Spleen (tissue), 11 donors: ENCODE measurements around the gene PROCA1. TPM values are rescaled to one million over a fixed set of nuclear protein-coding genes. Genes with fewer than 3 reads are reported as not detected.
"Not testable (repeated sequence)": the region's sequence is repeated elsewhere in the genome, so short reads cannot be mapped to it uniquely, and the experiment has no call there.

Experiments
- DNase-seq: peaks from one replicate; pipeline ENCODE4 v3.0.0-alpha.2; 2020
- H3K27ac ChIP-seq, 8 donors: fragments of 200-600 bp; sonication (generic) in 7 of 8; 1 replicate in 4 of 8; 2 replicates in 4 of 8; pipeline versions ENCODE4 v1.5.0 to v1.8.0; 2016 to 2021; ENCODE audit warnings: inconsistent platforms in 4 of 8, mild to moderate bottlenecking in 4 of 8, moderate library complexity in 1 of 8
- H3K27me3 ChIP-seq, 7 donors: fragments of 200-600 bp; sonication (generic) in 6 of 7; replicated peaks in 1 of 7; 1 replicate in 4 of 7; 2 replicates in 3 of 7; pipeline versions ENCODE4 v1.5.0 to v1.8.0; 2016 to 2021; ENCODE audit warnings: inconsistent platforms in 3 of 7, mild to moderate bottlenecking in 1 of 7
- H3K36me3 ChIP-seq, 6 donors: fragments of 200-600 bp; sonication (generic) in 5 of 6; 1 replicate in 4 of 6; 2 replicates in 2 of 6; pipeline versions ENCODE4 v1.5.0 to v1.8.0; 2016 to 2021; ENCODE audit warnings: inconsistent platforms in 2 of 6
- H3K4me1 ChIP-seq, 6 donors: fragments of 200-600 bp; sonication (generic) in 5 of 6; 1 replicate in 3 of 6; 2 replicates in 3 of 6; pipeline versions ENCODE4 v1.5.0 to v1.8.0; 2016 to 2021; ENCODE audit warnings: inconsistent platforms in 3 of 6
- H3K4me3 ChIP-seq, 8 donors: fragments of 200-600 bp; sonication (generic) in 7 of 8; 1 replicate in 4 of 8; 2 replicates in 4 of 8; pipeline versions ENCODE4 v1.5.0 to v1.8.0; 2016 to 2021; ENCODE audit warnings: inconsistent platforms in 4 of 8, mild to moderate bottlenecking in 4 of 8, moderate library complexity in 2 of 8
- H3K9me3 ChIP-seq, 8 donors: fragments of 200-600 bp; sonication (generic) in 7 of 8; 1 replicate in 4 of 8; 2 replicates in 4 of 8; pipeline versions ENCODE4 v1.5.0 to v1.8.0; 2016 to 2021; ENCODE audit warnings: inconsistent platforms in 4 of 8
- POLR2A ChIP-seq, 3 donors: fragments of 450-650 bp; IDR thresholded peaks; one replicate each; pipeline ENCODE4 v1.5.1; 2017; ENCODE audit warnings: antibody characterized with exemption in 3 of 3, mild to moderate bottlenecking in 1 of 3
- POLR2AphosphoS5 ChIP-seq, 3 donors: sonication (generic); formaldehyde crosslinking; IDR thresholded peaks; one replicate each; pipeline ENCODE4 v1.5.1; 2017; ENCODE audit warnings: antibody characterized with exemption in 3 of 3
- WGBS, 5 donors: extraction: QIAGEN DNeasy Blood & Tissue Kit in 3 of 5; methylation state at CpG; one replicate each; pipeline versions ENCODE4 v1.1.5 to v1.1.7; 2013 to 2018; 5-methylcytosine and 5-hydroxymethylcytosine counted together
- intact Hi-C: fragments of 100-400 bp; cut with DNase I; formaldehyde crosslinking; loops from one replicate; pipeline ENCODE4 v1.15.0; 2023; ENCODE audit warnings: low total_unique reads
- polyA plus RNA-seq, 3 donors: library from polyadenylated mRNA; stranded (reverse); fragments of 200-250 nt; gene quantifications; one replicate each; pipeline ENCODE4 v1.2.1, GENCODE V29; 2013
- total RNA-seq, 7 donors: library from RNA; depleted of rRNA in 3 of 7; stranded (reverse); fragments of >200 nt in 3 of 7; fragmentation: NEBNext Ultra II Directional in 4 of 7; extraction: Animal tissue kit (Norgen Biotek cat#: 25700) in 4 of 7; gene quantifications; one replicate each; pipeline versions ENCODE4 v1.1.0 to v1.2.1, GENCODE V29; 2016 to 2021
- TF ChIP-seq, protein P1 (sequence below), 11 experiments: fragments of 200-600 bp in 7 of 11; fragments of 450-650 bp in 4 of 11; sonication (generic) in 4 of 11; IDR thresholded peaks in 8 of 11; conservative IDR thresholded peaks in 3 of 11; 1 replicate in 7 of 11; 2 replicates in 4 of 11; pipeline versions ENCODE4 v1.4.0 to v1.8.0; 2016 to 2021; ENCODE audit warnings: antibody characterized with exemption in 11 of 11, inconsistent platforms in 4 of 11, mild to moderate bottlenecking in 1 of 11
- donor health status: healthy with polysubstance abuse.
- donor health status: DM: no; HTN: no; CAD: no; lungs with moderate emphysema.
- donor health status: DM: no; HTN: no; CAD: no.
- donor health status: Bipolar disorder and iron deficiency.
- donor health status: healthy.
- donor health status: DM: no; HTN: no; CAD: no.
- donor health status: DM: yes; HTN: yes; CAD: no.

Gene PROCA1
- total and polyA plus RNA-seq, 10 donors: 4.3 to 14.5 (median 7.1) TPM

DNA sequence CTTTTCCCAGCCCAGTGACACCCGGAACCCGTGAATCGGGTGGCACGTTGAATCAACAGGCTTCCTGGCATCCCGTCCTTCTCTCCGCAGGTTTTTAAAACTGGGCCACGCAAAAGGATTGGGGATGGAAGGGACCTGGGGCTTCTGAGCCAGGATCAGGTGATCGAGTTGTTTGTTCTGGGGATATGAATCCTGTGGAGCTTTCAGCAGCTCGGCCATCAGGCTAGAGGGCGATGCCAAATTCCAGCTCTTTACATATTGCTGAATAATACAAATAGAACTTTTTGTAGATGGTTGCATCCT is 49.2 kb downstream of the PROCA1 start:
- peaks cover 0 to 62% (median 24%) of the 10 kb centered on the region in 6 donors for H3K36me3 ChIP-seq
- H3K4me1 ChIP-seq: peaks cover 35 to 79% (median 58%) of the 10 kb centered on the region in 6 donors
- H3K4me3 ChIP-seq: peak overlapping the region; percentile 51 to 86 (median 68)
- intact Hi-C loops: no loop called here
- H3K9me3 ChIP-seq: peaks cover 0 to 3% (median 0%) of the 10 kb centered on the region in 8 donors
- 0 to 1% (median 0%) methylated on average over 4 to 10 of the region's 10 CpGs for WGBS, 5 donors
- H3K27ac ChIP-seq: peak overlapping the region; percentile 94 to 99 (median 98)
- H3K27me3 ChIP-seq: no peaks in the 10 kb centered on the region
- no peak for DNase-seq
- no peak for TF ChIP-seq POLR2AphosphoS5 (IDR thresholded peaks at IDR 0.05)
- TF ChIP-seq POLR2A (IDR thresholded peaks at IDR 0.05): no peak

DNA sequence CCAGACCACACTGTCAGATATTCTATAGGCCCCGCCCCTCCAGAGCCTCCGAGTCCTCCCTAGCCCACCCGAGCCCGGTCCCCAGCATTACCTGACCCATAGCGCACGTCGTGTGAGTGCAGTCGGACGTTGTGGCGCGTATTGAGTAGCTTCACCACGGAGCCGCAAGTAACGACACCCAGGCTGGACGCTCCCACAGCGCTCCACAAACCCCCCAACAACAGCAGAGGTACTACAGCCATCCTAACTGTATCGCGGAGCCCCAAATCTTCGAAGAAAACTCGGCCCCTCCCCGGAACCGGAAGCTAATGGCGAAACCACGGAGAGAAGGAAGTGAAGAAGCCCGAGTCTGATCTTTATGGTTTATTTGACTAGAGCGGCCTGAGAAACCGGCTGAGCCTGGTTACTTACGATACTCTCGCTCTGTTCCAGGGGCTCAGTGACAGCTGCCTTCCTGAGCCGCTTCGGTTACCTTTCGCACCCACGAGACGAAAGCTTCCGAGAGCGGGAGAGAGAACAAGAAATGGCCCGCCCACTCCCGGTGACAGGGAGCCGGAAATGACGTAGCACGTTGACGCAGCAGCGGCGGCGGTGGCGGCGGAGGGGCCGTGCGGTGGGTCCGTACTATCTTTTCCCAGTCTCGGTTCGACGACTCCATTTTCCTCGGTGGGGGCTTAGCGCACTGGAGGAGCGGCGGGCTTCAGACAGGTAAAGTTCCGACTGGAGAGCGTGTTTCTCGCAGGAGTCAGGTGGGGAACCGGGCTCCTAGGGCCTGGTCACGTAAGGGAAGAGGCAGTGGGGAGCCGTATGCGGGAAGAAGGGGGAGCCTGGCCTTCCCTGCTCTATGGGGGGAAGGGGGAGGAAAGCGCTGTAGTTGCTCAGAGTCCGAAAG is 49.8 kb downstream of the PROCA1 start, which contains the start of the genes SDF2 and SUPT6H:
SDF2 (minus strand) TSS at position 272 of the 892 bp plus-strand sequence; CDS start at position 242, 30 bp downstream.
SUPT6H (plus strand) TSS at position 571 of the 892 bp plus-strand sequence. CDS start 11,197 bp downstream, outside the sequence.
- Histone ChIP-seq H3K4me1 (peaks cover 35 to 79% (median 59%) of the 10 kb centered on the region in 6 donors), H3K4me3 (peak within 1 kb of the TSS; percentile 51 to 86 (median 68)), H3K9me3 (peaks cover 0 to 3% (median 0%) of the 10 kb centered on the region in 8 donors), H3K36me3 (peaks cover 0 to 65% (median 30%) of the 10 kb centered on the region in 6 donors), H3K27ac (peak within 1 kb of the TSS; percentile 94 to 99 (median 98)), H3K27me3 (no peaks in the 10 kb centered on the region)
- peak; percentile 96 for DNase-seq
- TF ChIP-seq, protein P1, sequence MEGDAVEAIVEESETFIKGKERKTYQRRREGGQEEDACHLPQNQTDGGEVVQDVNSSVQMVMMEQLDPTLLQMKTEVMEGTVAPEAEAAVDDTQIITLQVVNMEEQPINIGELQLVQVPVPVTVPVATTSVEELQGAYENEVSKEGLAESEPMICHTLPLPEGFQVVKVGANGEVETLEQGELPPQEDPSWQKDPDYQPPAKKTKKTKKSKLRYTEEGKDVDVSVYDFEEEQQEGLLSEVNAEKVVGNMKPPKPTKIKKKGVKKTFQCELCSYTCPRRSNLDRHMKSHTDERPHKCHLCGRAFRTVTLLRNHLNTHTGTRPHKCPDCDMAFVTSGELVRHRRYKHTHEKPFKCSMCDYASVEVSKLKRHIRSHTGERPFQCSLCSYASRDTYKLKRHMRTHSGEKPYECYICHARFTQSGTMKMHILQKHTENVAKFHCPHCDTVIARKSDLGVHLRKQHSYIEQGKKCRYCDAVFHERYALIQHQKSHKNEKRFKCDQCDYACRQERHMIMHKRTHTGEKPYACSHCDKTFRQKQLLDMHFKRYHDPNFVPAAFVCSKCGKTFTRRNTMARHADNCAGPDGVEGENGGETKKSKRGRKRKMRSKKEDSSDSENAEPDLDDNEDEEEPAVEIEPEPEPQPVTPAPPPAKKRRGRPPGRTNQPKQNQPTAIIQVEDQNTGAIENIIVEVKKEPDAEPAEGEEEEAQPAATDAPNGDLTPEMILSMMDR (IDR thresholded peaks at IDR 0.05 in 8 of 11, conservative IDR thresholded peaks at IDR 0.05 in 3 of 11): peak in 1 of 11 experiments; percentile 8
- TF ChIP-seq POLR2A (IDR thresholded peaks at IDR 0.05) (peak; percentile 52 to 72 (median 53)), POLR2AphosphoS5 (IDR thresholded peaks at IDR 0.05) (peak; percentile 98)
- intact Hi-C loops: no loop called here
- WGBS, 5 donors: 0 to 1% (median 0%) methylated on average over 40 to 66 of the region's 66 CpGs

DNA sequence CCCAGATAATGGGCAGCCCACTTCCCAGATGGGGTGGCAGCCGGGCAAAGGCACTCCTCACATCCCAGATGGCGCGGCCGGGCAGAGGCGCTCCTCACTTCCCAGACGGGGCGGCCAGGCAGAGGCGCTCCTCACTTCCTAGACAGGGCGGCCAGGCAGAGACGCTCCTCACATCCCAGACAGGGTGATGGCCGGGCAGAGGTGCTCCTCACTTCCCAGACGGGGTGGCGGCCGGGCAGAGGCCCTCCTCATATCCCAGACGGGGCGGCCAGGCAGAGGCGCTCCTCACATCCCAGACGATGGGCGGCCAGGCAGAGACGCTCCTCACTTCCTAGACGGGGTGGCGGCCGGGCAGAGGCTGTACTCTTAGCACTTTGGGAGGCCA is 52.2 kb downstream of the PROCA1 start:
- H3K9me3 ChIP-seq, H3K27ac ChIP-seq, H3K27me3 ChIP-seq, H3K4me3 ChIP-seq, DNase-seq, intact Hi-C loops: not testable (repeated sequence)
- H3K36me3 ChIP-seq: peaks cover 0 to 66% (median 39%) of the 10 kb centered on the region in 6 donors
- H3K4me1 ChIP-seq: peaks cover 31 to 70% (median 39%) of the 10 kb centered on the region in 6 donors
- 96 to 100% (median 98%) methylated on average over 3 to 23 of the region's 23 CpGs for WGBS, 5 donors

DNA sequence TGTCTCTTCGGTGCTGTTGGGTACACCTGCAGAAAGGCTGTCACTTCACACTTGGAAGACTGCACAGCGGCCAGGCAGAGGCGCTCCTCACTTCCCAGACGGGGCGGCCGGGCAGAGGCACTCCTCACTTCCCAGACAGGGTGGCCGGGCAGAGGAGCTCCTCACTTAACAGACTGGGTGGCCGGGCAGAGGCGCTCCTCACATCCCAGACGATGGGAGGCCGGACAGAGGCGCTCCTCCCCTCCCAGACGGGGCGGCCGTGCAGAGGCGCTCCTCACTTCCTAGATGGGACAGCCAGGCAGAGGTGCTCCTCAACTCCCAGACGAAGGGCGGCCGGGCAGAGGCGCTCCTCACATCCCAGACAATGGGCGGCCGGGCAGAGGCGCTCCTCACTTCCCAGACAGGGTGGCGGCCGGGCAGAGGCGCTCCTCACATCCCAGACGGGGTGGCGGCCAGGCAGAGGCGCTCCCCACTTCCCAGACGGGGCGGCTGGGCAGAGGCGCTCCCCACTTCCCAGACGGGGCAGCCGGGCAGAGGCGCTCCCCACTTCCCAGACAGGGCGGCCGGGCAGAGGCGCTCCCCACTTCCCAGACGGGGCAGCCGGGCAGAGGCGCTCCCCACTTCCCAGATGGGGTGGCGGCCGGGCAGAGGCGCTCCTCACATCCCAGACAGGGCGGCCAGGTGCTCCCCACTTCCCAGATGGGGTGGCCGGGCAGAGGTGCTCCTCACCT is 52.8 kb downstream of the PROCA1 start:
- H3K4me3 ChIP-seq, intact Hi-C loops, H3K27me3 ChIP-seq, H3K27ac ChIP-seq, DNase-seq, H3K9me3 ChIP-seq: not testable (repeated sequence)
- peaks cover 25 to 64% (median 33%) of the 10 kb centered on the region in 6 donors for H3K4me1 ChIP-seq
- 93 to 98% (median 97%) methylated on average over 20 to 46 of the region's 46 CpGs for WGBS, 5 donors
- peaks cover 0 to 66% (median 43%) of the 10 kb centered on the region in 6 donors for H3K36me3 ChIP-seq

DNA sequence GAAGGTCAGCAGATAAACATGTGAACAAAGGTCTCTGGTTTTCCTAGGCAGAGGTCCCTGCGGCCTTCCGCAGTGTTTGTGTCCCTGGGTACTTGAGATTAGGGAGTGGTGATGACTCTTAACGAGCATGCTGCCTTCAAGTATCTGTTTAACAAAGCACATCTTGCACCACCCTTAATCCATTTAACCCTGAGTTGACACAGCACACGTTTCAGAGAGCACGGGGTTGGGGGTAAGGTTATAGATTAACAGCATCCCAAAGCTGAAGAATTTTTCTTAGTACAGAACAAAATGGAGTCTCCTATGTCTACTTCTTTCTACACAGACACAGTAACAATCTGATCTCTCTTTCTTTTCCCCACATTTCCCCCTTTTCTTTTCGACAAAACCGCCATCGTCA is 53.3 kb downstream of the PROCA1 start:
- H3K9me3 ChIP-seq, H3K4me3 ChIP-seq, intact Hi-C loops, DNase-seq, H3K27me3 ChIP-seq, H3K27ac ChIP-seq: not testable (repeated sequence)
- Histone ChIP-seq H3K36me3 (peaks cover 0 to 71% (median 46%) of the 10 kb centered on the region in 6 donors), H3K4me1 (peaks cover 20 to 59% (median 28%) of the 10 kb centered on the region in 6 donors)
- 83 to 93% (median 90%) methylated on average over 5 to 8 of the region's 8 CpGs for WGBS, 5 donors
